COR-L47 (cell line): Measurements from ENCODE around the gene PRPF6.
A peak's percentile ranks its signal among the peaks of the same experiment; 100 is the strongest.

ENCODE experiments used
- DNase-seq: peaks from one replicate; lab custom pipeline; 2025; lab: John Stamatoyannopoulos, UW

Gene PRPF6, protein sequence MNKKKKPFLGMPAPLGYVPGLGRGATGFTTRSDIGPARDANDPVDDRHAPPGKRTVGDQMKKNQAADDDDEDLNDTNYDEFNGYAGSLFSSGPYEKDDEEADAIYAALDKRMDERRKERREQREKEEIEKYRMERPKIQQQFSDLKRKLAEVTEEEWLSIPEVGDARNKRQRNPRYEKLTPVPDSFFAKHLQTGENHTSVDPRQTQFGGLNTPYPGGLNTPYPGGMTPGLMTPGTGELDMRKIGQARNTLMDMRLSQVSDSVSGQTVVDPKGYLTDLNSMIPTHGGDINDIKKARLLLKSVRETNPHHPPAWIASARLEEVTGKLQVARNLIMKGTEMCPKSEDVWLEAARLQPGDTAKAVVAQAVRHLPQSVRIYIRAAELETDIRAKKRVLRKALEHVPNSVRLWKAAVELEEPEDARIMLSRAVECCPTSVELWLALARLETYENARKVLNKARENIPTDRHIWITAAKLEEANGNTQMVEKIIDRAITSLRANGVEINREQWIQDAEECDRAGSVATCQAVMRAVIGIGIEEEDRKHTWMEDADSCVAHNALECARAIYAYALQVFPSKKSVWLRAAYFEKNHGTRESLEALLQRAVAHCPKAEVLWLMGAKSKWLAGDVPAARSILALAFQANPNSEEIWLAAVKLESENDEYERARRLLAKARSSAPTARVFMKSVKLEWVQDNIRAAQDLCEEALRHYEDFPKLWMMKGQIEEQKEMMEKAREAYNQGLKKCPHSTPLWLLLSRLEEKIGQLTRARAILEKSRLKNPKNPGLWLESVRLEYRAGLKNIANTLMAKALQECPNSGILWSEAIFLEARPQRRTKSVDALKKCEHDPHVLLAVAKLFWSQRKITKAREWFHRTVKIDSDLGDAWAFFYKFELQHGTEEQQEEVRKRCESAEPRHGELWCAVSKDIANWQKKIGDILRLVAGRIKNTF

GRCh38 chr20:63980806-63981728 is at the start of gene PRPF6:
TSS of gene PRPF6 (plus strand) at chr20:63981132. CDS start at chr20:63981246, 114 bp downstream.
- DNase-seq: peak; percentile 97

- no peak for DNase-seq
These were observed 49.2 kb upstream of the PRPF6 start for GRCh38 chr20:63931735-63932134.

- DNase-seq: no peak
These were observed 48.2 kb upstream of the PRPF6 start for GRCh38 chr20:63932606-63933160.

GRCh38 chr20:63933646-63934045 is 47.3 kb upstream of the PRPF6 start:
- no peak for DNase-seq

DNA sequence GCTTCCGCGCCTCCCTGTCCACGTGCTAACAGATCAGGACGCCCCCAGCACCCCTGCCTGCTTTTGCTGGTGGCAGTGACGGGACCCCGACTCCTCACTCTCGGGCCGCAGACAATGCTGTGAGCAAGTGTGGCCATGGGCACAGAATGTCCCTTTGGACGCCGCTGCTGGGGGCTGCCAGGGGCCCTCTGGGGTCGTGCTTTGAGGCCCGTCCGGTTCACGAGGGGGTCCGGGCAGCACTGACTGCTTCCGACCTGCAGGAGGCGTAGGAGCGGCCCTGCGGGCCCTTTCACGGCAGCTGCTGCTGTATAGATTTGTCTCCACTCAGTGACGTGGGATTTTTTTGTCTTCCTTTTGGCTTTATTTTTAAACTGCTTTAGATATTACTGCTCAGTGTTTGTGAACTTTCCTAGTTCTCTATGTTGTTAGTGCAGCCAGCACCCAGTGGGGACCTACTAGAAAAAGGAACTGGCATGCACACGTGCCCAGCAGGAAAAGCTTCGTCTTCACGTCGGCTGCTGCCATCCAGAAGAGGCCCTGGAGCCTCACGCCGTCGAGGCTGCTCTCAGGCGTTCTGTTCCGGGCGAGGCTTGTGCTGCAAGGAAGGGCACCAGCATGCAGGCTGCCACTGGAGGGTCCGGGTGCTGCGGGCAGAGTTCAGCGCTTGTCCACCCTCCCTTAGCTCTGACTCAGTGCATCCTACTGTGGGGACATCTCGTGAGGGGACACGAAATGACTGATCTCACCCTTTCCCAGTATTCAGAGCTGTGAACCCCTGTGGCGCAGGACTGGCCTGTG is 46.5 kb upstream of the PRPF6 start:
- no peak for DNase-seq

DNA sequence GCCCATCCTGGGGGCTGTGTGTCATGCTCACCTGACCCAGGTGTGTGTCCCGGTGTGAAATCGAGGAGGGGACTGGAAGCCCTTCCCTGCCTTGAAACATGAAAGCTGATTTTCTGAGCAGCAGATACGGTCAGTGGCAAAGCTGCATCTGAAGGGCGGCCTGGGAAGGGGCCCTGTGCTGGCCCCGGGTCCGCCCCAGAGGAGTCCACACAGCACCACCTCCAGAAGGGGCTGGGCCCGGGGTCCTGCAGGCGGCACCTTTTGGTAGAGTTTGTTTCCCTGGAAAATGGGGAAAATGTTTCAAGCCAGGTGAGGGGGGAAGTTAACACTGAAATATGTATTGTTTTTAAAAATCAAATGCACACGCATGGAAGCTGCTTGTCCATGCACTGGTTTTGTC is 45.5 kb upstream of the PRPF6 start:
- DNase-seq: no peak

DNA sequence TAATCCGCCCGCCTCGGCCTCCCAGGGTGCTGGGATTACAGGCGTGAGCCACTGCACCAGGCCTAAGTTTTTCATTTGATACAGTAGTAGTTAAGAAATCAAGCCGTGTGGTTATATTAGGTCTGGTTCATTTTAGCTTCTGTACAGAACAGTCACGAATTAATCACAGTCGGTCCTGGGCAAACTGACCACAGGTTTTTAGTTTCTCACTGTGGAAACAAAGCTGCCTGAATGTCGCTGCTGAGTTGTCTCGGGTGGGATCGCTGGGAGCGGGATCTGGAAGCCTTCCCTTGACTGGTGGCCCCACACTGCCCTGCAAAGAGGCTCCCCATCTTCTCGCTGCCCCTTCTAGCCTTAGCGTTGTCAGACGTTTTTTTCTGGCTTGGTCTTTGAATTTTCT is 43.3 kb upstream of the PRPF6 start:
- DNase-seq: no peak

DNA sequence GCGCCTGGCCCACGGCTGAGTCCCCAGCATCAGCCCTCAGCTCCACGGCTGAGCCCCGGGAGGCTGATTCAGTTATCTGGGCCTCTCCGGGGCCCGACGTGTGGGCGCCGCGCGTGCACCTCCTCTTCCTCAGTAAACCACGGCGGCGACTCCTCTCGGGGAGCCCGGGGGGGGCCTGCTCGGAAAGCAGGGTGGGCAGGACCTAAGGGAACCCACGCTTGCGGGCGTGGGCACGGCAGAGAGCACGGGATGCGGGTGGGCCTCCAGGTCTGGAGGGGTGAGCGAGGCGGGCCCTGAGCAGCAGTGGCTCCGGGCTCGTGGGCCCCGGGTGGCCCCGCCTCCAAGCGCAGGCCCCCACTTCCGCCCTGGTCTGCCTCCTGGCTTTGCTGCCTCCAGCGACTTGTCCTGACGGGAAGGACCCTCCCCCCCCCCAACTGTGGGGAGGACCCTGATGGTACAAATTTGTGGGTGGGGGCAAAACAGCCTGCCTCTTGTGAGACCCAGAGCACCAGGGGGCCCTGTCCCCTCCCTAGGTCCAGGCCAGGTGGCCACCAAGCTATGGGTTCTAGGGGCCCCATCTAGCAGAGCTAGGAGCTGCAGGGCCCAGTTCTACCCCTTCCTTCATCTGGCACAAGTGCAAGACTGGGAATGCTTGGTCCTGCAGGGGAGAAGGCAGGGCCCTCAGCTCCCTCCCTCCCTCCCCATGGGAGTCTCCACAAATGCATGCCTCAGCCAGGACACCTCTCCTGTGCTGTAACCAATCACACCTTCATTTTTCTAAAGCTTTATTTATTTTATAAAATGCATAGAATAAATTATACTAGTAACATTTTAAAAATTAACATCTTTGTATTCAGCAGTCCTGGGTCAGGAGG is 41.6 kb upstream of the PRPF6 start:
- no peak for DNase-seq

DNA sequence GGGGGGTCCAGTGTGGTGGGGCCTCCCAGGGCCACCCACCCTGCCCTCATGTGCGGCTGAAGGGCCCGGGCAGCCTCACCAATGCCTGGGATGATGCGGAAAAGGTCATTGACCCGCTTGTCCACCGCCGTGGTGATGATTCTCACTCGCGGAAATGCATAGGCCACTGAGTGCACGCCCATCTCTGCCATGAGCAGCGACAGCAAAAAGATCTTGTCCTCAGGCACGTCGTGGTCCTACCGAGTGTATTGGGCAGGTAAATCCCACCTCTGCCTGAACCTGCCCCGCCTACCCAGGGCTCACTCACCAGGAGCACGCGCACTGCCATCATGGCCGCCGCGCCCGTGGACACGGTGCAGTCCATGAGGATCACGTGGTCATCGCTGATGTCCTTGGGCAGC is 40.9 kb upstream of the PRPF6 start:
- no peak for DNase-seq

DNA sequence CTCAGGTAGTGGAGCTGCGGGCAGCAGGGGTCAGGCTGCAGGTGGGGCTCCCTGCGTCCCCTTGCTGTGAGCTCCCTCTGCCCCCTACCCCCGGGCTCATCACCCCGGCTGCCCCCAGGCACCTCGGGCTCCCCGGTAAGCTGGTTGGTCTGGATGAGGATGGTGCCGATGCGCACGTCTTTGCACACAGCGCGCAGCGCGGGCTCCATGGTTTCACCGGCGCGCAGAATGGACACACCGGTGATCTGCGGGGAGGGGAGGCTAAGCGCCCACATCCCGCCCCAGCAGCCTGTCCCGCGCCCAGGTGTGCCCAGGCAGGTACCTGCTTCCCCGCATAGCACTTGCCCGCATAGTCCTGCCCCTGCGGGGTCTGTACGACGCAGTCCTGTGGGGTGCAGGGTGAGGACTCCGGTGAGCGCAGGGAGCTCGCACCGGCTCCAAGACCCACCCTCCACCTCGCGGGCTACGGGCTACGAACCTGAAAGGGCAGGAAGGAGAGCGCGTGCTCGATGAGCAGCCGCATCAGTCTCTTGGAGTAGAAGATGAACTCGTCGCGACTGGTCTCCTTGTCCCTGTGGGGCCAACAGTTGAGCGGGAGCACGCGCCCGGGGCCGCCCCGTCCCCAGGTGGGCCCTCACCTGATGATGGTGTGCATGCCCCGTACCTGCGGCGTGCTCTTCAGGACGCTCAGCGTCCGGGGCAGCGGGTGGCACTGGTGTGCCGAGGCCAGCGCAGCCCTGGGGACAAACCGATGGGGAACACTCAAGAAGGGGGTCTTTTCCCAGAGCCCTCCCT is 40.3 kb upstream of the PRPF6 start:
- DNase-seq: no peak

DNA sequence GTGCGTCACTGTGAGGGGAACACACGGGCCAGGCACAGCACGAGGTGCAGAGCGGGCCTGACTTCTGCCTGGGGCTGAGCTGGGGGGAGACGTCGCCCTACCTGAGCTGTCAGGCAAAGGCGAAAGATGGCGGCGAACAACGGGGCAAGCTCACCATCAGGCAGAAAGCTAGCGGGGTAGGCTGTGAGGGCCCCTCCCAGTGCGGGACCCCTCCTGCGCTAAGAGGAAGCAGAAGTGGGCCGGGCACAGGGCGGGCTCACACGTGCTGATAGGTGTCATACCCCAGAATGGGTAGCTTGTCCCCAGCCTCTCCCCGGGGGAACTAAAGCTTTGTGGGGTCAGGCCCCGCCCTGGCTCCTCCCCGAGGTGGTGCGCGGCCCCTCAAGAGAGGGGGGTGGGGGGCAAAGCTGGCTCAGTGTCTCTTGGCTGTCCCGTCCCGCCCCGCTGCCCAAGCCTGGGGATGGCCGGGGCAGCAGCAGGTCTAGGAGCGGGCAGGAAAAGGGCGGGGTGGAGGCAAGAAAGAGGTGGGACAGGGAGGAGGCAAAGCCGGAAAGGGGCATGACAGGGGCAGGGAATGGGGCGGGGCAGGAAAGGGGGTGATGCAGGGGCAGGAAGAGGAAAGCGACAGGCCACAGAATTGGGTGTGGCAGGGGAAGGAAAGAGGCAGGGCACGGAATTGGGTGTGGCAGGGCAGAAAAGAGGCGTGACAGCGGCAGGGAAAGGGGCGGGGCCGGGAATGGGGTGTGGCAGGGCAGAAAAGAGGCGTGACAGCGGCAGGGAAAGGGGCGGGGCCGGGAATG is 39.5 kb upstream of the PRPF6 start:
- no peak for DNase-seq

DNA sequence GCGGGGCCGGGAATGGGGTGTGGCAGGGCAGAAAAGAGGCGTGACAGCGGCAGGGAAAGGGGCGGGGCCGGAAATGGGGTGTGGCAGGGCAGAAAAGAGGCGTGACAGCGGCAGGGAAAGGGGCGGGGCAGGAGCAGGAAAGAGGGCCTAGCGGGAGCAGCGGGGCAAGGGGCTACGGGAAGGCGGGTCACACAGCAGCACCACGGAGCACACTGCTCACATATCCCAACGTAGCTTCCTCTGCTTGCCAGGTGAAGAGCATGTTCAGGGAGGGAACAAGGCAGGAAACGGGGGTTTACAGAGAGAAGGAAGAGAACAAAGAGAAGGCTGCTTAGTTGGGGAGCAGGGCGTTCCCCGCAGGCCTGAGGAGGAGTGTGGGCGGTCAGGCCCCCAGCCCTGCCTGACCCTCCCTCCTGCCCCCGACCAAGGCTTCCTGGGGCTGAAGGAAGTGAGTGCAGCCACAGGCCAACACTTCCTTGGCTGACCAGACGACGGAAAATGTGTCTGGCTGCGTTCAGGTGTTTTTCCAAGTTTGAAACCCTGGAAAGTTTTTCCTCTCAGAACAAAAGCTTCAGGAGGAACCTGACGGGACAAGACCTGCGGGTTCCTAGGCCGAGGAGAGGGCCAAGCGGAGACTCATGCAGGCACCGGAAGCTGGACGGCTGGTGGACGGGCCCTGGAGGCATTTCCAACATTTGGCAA is 38.5 kb upstream of the PRPF6 start:
- no peak for DNase-seq

DNA sequence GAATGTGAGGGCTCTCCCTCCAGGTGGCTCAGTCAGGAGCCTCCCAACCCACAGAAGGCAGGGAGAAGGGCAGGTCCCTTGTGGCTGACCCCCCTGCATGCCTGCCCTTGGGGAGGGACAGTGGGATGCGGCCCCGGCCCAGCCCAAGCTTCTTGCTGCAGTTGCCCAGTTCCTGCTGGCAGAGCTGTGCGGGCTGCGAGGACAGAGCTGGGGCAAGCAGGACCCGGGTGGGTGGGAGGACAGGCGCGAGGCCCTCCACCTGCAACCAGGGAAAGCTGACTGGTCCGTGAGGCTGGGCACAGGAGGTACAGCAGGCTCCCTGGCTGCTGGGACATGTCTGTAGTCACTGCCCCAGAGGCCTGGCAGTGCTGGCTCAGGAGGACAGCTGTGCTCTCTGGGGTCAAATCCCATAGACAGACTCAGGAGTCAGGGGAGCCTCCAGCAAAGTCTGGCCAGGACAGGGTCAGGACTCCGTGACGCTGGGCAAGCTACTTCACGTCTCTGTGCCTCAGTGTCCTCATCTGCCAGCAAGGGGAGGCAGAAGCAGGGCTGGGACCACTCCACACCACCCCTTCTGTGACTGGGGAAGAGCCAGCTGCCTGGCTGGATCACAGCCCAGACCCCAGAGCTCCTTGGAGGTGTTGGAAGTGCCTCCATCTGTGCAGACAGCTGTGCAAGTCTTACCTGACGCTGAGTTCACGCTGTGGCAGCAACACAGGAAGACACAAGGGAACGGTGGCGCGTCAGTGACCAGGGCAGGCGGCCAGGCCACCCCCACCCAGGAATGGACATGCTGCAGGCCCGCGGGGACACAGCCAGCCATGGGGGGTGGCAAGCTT is 37.7 kb upstream of the PRPF6 start:
- no peak for DNase-seq

DNA sequence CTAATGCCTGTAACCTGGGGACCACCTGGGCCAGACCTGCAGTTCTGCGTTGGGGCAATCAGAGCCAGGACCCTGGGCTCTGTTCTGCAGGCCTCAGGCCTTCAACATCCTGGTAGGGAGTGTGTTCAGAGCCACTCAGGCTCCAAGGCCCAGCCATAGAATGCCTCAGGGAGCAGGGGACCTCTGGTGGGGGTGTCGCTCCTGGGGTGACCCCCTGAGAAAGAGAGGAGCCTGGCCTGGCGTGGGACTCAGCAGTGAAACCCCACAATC is 37.2 kb upstream of the PRPF6 start:
- DNase-seq: no peak

DNA sequence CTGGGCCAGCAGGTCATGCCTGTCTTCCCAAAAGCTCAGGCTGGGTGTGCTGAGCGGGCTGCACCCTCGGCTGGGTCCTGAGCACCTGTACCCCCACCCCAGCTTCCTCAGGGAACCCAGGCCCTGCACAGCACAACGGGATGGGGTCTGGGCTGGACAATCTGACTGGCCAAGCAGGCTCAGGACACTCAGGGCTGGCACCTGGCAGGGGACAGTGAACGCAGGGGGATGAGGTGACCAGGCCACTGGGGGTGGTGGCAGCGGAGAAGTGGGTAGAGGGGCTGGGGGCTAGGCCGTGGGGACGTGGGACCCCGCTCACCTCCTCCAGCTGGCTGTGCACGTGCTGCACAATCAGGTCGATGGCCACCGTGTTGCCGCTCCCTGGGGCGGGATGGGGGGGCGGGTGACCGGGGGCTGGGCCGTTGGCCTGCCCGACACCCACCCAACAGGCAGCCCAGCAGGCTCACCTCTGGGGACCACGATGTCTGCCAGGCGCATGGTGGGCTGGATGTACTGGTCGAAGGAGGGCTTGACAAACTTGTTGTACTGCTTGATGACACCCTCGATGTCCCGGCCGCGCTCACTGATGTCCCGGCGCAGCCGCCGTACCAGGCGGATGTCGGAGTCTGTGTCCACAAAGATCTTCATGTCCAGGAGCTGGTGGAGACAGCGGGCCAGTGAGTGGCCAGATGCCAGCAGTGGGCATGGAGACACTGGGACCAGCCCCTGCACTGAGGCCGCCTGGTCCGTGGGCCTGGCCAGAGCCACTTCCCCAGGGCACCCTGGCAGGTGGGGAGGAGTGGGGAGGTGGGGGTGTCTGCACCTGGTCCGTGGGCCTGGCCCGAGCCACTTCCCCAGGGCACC is 36.6 kb upstream of the PRPF6 start:
- DNase-seq: no peak
